ENCODE measurements around the gene TMC8.
"Not testable (repeated sequence)": the region's sequence is repeated elsewhere in the genome, so short reads cannot be mapped to it uniquely, and the experiment has no call there.

TMC8 gene

DNA sequence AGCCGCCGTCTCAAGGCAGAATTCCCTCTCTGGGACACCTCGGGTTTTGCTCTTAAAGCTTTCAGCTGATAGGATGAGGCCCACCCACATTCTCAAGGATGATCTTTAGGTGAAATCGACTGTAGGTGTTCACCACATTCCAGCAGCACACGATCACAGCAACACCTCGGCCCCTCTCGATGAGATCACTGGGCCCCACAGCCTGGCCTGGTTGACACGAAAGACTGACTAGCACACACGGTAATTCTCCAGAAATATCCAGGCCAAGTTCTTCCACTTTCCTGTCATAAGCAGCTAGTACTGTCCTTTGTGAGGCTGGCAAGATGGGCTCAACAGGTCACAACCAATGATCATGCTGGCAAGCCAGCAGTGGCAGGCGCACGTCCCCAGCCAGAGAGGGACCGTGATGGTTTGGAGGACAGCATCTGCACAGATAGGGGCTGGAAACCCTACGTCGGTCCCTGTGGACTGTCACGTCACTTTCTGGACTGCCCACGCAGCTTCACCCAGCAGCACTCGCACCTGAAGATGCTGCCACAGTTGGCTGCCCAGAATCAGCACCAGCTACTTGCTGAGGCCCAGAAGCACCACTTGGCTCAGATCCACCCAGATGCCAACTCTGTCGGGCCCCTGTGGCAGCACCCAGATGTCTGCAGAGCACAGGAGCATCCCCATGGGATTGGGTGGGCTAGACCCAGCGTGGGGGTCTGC, 19.4 kb upstream of the TMC8 start:
- DNase-seq: no peak

DNA sequence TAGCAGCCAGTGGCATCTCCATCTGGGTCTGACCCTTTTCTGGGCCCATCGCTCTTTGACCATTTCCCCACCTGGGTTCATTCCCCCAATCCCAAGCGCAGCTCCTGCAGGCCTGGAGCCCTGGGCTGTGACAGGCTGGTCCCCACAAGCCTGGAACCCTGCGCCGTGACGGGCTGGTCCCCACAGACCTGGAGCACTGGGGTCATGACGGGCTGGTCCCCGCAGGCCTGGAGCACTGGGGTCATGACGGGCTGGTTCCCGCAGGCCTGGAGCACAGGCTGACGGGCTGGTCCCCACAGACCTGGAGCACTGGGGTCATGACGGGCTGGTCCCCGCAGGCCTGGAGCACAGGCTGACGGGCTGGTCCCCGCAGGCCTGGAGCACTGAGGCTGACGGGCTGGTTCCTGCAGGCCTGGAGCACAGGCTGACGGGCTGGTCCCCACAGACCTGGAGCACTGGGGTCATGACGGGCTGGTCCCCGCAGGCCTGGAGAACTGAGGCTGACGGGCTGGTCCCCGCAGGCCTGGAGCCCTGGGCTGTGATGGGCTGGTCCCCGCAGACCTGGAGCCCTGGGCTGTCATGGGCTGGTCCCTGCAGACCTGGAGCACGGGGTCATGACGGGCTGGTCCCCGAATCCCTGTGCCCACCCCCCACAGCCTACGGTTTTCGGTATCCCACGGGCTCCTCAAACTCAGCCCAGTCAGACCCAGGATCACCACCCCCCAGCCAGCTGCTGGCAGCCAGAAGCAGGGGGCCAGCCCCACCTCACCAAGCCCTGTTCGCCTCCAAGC, 18.6 kb upstream of the TMC8 start:
- DNase-seq: no peak

DNA sequence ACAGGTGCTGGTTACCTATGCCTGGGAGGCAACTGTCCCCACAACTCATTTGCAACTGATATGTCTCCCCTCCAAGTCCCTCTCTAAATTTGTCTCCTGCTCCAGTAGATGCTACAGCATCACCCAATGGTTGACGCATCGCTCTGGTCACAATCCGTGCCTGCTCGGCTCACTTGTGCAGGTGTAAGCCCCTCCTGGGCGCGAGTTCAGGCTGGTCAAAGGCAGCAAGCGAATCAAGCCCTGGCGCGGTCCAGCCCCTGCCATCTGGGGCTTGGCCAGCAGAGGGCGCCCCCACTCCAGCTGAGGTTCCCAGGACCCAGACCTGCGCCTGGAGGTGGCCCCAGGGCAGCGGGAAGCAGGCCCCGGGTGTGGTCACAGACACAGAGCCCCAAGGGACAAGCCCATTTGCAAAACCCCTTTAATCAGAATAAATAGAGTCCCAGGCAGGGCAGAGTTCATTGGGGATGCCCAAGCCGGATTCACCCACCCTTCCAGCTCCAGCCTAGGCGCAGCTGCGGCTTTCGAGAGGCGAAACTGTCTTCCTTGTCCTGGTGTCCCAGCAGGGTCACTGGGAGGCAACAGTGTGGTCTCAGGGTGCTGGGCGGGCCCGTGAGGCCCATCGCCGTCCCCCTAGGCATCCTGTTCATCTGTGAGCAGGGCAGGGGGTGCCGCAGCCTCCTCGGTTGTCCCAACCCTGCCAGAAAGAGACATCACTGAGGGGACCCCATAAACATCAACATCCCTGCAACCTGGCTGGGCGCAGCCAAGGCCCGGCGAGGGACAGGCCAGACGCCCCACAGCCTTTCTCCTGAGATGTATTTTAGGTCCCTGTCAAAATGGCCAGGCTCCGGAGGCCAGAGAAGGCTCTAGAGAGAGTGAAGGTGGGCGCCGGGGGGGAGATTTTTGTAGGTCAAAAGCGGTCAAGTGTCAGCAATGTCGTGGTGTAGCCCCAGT, 17.8 kb upstream of the TMC8 start:
- no peak for DNase-seq

DNA sequence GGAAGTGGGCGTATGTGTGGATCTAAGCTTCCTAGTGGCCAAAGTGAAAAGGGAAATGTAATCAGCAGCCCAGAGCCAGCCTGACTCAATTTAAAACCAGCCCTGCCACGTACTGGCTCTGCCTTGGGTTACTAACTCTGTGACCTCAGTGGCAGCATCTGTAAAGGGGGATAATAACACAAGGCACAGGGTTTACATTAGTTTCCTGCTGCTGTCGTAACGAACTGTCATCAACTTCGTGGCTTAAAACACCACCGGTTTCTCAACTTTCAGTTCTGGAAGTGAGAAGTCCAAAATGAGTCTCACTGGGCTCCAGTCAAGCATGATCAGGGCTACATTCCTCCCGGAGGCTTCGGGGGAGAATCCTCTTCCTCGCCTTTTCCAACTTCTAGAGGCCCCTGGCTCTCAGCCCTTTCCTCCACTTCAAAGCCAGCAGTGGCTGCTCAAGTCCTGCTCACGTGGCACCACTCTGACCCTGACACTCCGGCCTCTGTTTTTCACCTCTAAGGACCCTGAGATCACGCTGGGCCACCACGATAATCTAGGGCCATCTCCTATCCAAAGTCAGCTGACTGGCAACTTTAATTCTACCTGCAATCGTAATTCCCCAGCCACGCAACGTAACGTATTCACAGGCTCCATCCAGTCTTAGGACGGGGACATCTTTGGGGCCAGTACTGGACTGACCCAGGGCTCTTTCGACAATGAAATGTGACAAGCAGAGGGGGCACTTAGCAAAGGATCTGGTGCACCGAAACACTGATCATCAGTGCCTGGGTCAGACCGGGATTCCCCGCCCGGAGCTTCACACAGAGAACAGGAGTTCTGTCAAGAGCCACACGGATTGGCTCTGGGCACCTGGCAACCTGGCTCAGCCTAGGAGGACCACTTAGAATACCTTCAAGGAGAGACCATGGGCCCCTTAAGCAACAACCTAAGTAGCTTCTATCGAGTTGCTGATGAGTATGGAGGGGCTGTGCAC, 16.5 kb upstream of the TMC8 start:
- no peak for DNase-seq

DNA sequence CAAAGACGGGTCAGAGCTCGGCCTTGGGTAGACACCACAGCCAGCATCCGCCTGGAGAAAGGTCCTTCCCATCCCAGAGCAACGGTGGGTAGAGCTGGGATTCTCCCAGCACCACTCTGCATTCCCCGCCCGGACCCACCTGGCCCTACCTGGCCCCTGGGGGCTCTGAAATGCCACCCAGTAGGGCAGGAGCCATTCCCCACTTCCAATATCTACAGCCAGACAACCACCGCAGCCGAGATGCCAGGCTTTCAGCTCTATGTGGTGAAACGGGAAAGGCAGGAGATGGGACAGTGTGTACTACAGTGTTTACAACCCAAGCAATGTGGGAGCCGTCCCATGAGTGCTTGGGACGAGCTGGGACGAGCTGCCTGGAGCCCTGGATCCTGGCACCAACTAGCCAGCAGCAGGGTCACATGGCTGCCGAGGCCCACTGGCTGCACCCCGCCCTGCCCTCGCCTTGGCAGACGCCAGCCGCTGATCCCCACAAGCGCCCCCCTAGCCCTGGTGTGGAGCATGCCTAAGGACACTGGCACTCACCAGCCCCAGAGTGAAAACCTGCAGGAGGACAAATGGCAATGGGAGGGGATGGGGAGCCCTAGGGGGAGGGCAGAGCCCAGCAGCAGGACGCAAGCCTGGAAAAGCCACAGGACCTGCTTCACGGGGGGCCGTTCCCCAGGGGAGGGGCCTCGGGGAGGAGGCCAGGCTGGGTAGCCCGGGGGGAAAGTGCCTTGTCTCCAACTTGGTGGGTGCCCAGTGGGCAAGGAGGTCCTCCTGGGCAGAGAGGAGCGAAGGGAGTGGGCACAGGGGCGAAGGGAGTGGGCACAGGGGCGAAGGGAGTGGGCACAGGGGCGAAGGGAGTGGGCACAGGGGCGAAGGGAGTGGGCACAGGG, 15.5 kb upstream of the TMC8 start:
- no peak for DNase-seq

DNA sequence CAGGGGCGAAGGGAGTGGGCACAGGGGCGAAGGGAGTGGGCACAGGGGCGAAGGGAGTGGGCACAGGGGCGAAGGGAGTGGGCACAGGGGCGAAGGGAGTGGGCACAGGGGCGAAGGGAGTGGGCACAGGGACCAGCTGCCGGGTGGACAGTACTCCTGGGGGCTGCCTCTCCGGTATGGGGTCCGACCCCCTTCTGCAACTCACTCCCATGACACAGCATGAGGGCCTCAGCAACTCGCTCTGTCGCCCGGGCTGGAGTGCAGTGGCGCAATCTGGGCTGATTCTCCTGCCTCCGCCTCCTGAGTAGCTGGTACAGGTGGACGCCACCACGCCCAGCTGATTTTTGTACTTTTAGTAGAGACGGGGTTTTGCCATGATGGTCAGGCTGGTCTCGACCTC, 14.8 kb upstream of the TMC8 start:
- not testable (repeated sequence) for DNase-seq

DNA sequence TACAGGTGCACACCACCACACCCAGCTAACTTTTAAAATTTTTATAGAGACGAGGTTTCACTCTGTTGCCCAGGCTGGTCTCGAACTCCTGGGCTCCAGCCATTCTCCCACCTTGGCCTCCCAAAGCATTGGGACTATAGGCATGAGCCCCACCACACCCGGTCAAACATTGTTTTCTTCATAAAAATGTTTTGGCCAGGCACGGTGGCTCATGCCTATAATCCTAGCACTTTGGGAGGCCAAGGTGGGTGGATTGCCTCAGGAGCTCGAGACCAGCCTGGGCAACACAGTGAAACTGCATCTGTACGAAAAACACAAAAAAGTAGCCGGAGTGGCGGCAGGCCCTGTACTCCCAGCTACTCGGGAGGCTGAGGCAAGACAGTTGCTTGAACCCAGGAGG, 14.2 kb upstream of the TMC8 start:
- no peak for DNase-seq

DNA sequence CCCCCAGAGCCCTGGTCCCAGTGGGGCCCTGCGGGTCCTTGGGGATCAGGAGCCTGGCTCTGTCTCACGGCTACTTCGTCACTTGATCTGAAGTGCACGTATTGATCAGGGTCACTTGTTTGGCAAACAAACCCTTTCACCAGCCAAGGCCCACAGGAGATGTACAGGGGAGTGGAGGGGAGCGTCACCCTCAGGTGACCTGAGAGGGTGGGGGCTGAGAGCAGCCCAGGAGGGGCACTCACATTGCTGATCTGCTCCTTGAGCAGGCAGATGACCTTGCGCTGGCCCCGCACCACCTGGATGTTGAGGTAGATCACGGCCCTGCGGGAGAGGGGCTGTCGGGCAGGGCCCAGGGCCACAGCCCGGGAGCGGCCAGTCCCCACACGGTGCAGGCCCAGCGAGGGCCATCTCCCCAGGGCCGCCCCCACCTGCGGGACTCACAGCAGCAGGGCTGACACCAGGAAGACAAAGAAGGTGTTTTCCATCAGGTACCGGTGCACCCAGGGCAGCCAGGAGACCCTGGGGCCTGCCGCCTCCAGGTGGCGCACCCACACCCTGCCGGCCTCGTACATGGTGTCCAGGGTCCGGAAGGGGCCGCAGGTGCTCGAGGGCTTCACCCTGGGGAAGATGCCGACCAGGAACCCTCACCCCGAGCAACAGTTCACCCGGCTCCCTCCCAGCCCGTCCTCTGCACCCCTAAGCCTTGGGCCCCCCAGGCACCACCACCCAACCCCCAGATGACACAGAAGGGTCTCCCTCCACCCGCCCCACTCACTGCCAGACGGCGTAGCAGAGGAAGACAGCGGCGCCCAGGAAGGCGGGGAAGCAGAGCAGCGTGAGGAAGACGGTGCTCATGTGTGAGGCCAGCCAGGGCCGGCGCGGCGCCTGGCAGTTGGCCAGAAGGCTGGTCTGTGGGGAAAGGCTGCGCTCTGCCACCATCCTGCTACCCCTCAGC, 13.3 kb upstream of the TMC8 start:
- peak; percentile 38 for DNase-seq

DNA sequence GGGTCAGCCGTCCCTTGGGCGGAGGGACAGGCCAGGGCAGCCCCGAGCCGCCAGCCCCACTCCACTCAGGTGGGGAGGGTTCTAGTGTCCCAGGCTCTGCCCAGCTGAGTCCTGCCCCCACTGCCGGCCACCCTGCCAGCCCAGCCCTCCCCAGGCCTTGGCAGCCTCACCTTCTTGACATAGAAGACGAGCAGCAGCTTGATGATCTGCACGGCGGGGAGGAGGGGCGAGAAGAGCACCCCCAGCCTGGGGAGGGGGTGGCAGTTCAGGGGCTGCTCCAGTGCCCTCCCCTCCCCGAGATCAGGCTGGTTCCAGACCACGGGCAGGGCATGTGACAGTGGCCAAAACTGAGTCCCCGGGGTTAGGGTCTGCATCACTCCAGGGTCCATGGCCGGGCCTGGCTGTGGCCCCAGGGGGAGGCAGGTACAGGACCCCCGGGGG, 11.8 kb upstream of the TMC8 start:
- no peak for DNase-seq

DNA sequence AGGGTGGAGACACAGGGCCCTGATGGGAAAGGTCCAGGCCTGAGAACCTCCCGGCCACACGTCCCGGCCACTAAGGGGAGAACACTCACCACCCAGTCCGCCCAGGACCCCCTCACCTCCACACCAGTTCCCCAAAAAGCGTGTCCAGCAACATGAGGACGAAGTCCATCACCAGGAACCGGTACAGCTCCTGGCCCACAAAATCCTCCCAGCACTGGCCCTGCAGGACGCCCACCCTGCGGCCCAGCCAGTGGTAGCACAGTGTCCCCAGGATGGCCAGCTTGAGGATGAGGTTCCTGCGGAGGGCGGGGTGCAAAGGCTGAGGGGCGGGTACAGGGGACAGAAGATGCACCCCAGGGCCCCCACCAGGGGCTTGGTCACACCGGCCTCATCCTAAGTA, 10.0 kb upstream of the TMC8 start:
- no peak for DNase-seq

DNA sequence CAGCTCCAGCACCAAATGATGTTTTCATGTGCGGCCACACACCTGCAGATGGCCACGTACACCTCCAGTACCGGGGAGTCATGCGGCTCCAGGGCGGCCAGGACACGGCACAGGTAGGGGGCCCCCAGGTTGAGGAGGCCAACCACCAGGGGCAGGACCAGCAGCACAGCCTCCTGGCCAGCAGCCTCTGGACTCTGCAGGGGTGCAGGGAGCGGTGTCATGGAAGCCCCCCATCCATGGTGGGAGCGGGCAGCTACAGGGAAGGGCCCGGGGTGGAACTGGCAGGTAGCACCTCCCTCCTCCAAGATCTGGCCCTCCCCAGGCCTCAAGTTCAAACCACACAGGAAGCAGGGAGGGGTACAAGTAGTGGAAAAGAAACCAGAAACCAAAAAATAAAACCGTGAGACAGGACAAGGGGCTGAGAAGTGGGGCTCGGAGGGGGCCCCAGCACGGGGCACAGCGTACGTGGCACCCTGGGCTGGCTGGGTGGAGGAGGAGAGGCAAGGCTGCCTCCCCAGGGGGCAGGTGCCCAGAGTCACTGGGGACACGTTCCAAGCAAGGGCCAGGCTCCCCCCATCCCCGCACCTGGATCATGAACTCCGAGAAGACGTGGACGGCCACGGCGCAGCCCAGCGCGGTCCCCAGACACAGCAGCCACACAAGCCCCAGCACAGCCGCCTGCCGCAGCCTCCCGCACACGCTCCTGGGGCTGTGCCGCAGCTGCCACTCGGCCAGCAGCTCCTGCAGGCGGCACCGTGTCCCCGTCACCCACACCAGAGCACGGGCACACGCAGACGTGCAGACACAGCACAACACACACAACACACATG, 9.4 kb upstream of the TMC8 start:
- DNase-seq: no peak

DNA sequence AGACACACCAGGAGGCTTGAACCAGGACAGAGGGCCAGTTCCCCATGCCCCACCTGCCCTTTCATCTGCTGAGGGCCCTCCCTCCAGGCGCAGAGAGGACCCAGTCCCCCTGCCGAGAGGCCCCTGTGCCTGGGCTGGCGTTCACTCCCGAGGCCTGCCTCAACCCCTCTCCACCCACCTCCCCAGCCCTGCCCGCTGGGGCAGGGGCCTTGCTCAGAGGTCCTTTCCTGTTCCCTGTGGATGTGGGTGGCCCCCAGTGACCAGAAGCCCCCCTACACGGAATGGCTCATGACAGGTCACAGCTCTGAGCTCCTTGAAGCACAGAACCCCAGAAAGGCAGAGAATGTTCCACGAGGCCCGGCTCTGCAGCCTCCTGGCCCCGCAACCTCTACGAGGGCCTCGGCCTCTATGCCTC, 8.8 kb upstream of the TMC8 start:
- DNase-seq: no peak

DNA sequence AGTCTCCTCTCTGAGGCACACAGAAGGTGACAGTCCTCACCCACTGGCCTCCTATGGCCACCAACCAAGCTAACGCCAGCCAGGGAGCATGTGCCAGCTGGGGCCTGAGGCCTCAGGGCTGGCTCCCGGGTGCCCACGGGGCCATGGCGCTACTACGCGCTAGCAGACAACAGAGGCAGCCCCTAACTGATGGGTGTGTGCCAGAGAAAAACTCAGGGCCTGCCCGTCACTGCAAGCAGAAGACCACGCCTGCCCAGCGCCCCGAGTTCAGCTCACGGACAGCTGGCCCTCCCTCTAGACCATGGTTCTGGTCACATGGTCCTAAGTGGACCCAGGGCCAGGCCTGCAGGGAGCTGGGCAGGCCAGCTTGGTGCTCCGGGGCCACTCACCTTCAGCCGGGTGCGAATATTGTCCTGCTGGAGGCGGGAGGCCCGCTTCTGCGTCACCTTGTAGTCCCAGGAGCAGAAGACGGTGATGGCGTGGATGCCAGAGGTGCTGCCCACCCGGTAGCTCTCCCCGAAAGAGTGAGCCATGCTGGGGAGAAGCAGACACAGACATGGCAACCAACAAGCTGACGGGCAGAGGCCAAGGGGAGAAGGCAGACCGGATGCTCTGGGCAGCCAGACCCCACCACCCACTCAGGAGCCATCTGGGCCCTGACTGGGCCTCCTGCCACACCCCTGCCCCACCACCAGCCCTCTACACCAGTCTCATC, 8.2 kb upstream of the TMC8 start:
- no peak for DNase-seq

DNA sequence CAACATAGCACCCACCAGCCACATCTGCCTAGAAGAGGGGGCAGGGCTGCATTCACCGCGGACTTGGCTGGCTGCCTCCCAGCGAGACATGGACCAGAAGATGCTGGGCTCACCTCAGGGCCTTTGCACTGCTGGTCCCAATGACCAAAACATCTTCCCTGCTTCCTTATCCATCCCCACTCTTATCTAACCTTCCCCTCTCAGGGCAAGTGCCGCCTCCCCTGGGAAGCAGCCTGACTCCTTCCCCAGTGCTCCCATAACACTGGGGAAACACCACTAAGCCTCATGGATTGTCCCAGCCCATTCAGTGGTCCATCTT, 7.7 kb upstream of the TMC8 start:
- no peak for DNase-seq

DNA sequence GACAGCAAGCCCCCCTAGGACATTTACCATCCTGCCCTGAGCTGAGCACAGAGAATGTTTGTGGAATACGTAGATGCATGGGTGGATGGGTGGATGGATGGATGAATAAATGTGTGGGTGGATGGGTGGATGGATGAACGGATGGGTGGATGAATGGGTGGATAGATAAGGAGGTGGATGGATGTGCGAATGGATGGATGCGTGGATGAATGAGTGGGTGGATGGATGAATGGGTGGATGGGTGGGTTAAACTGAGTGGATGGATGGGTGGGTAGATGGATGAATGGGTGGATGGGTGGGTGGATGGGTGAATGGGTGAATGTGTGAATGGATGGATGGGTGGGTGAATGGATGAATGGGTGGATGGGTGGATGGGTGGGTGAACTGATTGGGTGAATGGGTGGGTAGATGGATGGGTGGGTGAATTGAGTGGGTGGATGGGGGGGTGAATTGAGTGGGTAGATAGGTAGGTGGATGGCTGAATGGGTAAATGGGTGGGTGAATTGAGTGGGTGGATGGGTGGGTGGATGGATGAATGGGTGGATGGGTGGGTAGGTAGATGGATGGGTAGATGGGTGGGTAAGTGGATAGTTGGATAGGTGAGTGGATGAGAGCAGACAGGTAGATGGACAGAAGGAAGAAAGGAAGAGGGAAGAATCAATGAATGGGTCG, 7.2 kb upstream of the TMC8 start:
- no peak for DNase-seq

DNA sequence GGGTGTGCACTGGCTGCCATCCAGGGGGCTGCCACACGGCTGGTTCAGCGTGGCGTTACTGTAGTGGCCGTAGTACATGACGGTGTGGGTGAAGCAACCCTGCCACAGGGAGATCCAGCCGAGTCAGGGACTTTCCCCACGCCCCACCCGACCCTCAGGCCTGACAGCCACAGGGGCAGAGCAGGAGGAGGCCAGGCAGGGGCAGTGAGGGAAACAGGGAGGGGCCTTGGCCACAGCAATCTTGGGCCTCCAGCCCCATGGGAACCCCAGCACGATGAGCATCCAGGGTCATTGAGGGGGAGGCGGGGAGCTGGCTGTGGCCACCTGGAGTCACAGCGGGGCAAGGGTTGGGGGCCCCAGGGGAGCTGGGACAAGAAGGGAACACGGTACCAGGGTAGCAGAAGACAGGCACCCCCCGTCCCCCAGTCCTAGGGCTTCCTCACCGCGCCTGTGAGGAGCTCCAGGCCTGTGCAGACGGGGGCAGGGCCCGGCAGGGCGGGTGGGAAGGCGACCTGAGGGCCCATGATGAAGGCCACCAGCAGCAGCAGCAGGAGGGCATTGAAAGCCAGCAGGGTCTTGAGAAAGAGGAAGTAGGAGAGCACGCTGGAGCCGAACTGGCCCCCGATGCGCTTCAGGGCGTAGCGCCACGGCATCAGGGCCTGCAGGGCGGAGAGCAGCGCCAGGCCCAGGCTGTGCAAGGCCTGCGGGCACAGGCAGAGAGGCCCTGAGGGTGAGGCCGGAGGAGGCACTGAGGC, 6.3 kb upstream of the TMC8 start:
- no peak for DNase-seq

DNA sequence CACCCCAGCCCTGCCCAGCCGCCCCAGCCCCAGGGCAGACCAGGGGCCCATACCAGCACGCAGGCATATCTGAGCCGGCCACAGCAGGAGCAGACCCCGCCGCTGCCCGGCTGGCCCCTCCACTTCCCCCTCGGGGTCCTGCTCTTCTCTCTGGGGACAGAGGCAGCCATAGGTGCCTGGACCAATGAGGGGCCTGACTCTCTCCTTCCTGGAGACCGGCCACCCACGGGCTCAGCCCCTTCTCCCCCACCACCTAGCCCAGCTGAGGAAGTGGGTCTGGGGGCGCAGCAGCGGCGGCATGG, 5.8 kb upstream of the TMC8 start:
- no peak for DNase-seq
